K562 (cell line): ENCODE results near the gene RAPGEF5. TPM values are rescaled to one million over a fixed set of nuclear protein-coding genes. Genes with fewer than 3 reads are reported as not detected.

Experiments used
- ATAC-seq: fragments of 200-7000 bp; cut with Tn5 transposase; 3 replicates; pipeline ENCODE4 v1.9.1; 2020; ENCODE audit warnings: moderate library complexity
- BruUV-seq: library from RNA; stranded (reverse); fragments of 400-500 nt; replicated peaks from 2 replicates; lab custom pipeline; 2021; lab: Mats Ljungman, UMichigan
- CTCF ChIA-PET: fragments of 300-600 bp; formaldehyde crosslinking; extraction: SDS; loops from one replicate; lab custom pipeline; 2021; ENCODE audit warnings: low intra/inter-chr PET ratio; lab: Yijun Ruan, JAX
- POLR2A ChIA-PET: fragments of 300-600, 350-650 bp; sonication (Branson Sonifier 250); formaldehyde crosslinking; extraction: SDS; loops from one replicate; lab custom pipeline; 2021; ENCODE audit warnings: antibody characterized with exemption, inconsistent platforms; lab: Yijun Ruan, JAX
- DNase-seq, 4 experiments: peaks; one replicate each; pipeline versions ENCODE4 v3.0.0 to v3.0.0-alpha.2; 2011 to 2018; ENCODE audit warnings: low spot score in 3 of 4, mixed read lengths in 3 of 4; ENCODE audit errors: extremely low read depth in 1 of 4
- FAIRE-seq: peaks from 2 replicates; lab custom pipeline; 2011; peaks lifted over from hg19 to GRCh38; lab: Jason Lieb, UNC
- H2AFZ ChIP-seq: 2 replicates; pipeline ENCODE4 v1.6.0; 2011; ENCODE audit warnings: low read depth, low read length, control low read depth, inconsistent platforms
- H3K27ac ChIP-seq: fragments of 200-600 bp; 3 replicates; pipeline ENCODE4 v1.8.0; 2011; ENCODE audit warnings: low read depth, mild to moderate bottlenecking, control low read depth, inconsistent platforms, low read length, moderate library complexity, mixed read lengths; ENCODE audit errors: extremely low read depth
- H3K27me3 ChIP-seq, 2 experiments: fragments of 300-600 bp in 1 of 2; 2 replicates in 1 of 2; 3 replicates in 1 of 2; pipeline versions ENCODE4 v1.6.0 to v1.8.0; 2011; ENCODE audit warnings: inconsistent platforms in 2 of 2, low read length in 2 of 2, mild to moderate bottlenecking in 1 of 2, mixed read lengths in 1 of 2, moderate library complexity in 1 of 2; ENCODE audit not compliant: control insufficient read depth in 2 of 2, insufficient read depth in 2 of 2
- H3K36me3 ChIP-seq: fragments of 300-600 bp; 3 replicates; pipeline ENCODE4 v1.8.0; 2011; ENCODE audit warnings: mild to moderate bottlenecking, low read length, inconsistent platforms; ENCODE audit not compliant: control insufficient read depth, insufficient read depth
- H3K4me1 ChIP-seq, 2 experiments: fragments of 200-600 bp in 1 of 2; replicated peaks in 1 of 2; 2 replicates in 1 of 2; 3 replicates in 1 of 2; pipeline versions ENCODE4 v1.5.1 to v1.8.0; 2011; ENCODE audit warnings: inconsistent platforms in 2 of 2, low read length in 2 of 2, mild to moderate bottlenecking in 1 of 2, mixed read lengths in 1 of 2, moderate library complexity in 1 of 2; ENCODE audit not compliant: control insufficient read depth in 2 of 2, insufficient read depth in 2 of 2
- H3K4me2 ChIP-seq: 2 replicates; pipeline ENCODE4 v1.6.1; 2011; ENCODE audit warnings: low read length, control low read depth, inconsistent platforms, mixed read lengths; ENCODE audit not compliant: insufficient read depth
- H3K4me3 ChIP-seq: fragments of 200-600 bp; sonication (generic), shearing (Covaris generic); 2 replicates; pipeline ENCODE4 v1.5.1; 2016; ENCODE audit warnings: control low read depth, inconsistent platforms
- H3K79me2 ChIP-seq: fragments of 200-600 bp; 3 replicates; pipeline ENCODE4 v1.8.0; 2011; ENCODE audit warnings: low read length, inconsistent platforms; ENCODE audit not compliant: control insufficient read depth, insufficient read depth
- H3K9ac ChIP-seq, 2 experiments: 2 replicates each; pipeline versions ENCODE4 v1.6.0 to v1.6.1; 2011; ENCODE audit warnings: low read depth in 2 of 2, low read length in 2 of 2, control low read depth in 1 of 2, inconsistent platforms in 1 of 2, mild to moderate bottlenecking in 1 of 2, mixed read lengths in 1 of 2; ENCODE audit not compliant: insufficient read depth in 1 of 2
- H3K9me1 ChIP-seq: one replicate; pipeline ENCODE4 v1.6.0; 2011; ENCODE audit warnings: inconsistent platforms, mild to moderate bottlenecking, low read length, moderate library complexity; ENCODE audit not compliant: control insufficient read depth, insufficient read depth
- H3K9me3 ChIP-seq: replicated peaks from 2 replicates; pipeline ENCODE4 v1.5.1; 2011; ENCODE audit warnings: low read depth, low read length, inconsistent platforms; ENCODE audit not compliant: control insufficient read depth, insufficient read depth
- H4K20me1 ChIP-seq: replicated peaks from 2 replicates; pipeline ENCODE4 v1.6.1; 2011; ENCODE audit warnings: low read length, inconsistent platforms, mixed read lengths; ENCODE audit not compliant: control insufficient read depth, insufficient read depth
- ARNT ChIP-seq, 2 experiments: fragments of 450-650 bp; IDR thresholded peaks; 2 replicates each; pipeline ENCODE4 v1.6.1; 2016; ENCODE audit warnings: mild to moderate bottlenecking in 1 of 2
- ATF4 ChIP-seq: fragments of 450-650 bp; formaldehyde crosslinking; IDR thresholded peaks from 2 replicates; pipeline ENCODE4 v1.4.0; 2022; ENCODE audit warnings: mild to moderate bottlenecking, moderate library complexity
- ETS2 ChIP-seq: IDR thresholded peaks from 2 replicates; pipeline ENCODE4 v1.6.1; 2016; ENCODE audit warnings: borderline replicate concordance, missing genetic modification characterization, mild to moderate bottlenecking, moderate library complexity, missing compliant biosample characterization; ENCODE audit not compliant: poor library complexity, severe bottlenecking
- EWSR1 ChIP-seq: fragments of 450-650 bp; IDR thresholded peaks from 2 replicates; pipeline ENCODE4 v1.6.1; 2018; ENCODE audit warnings: borderline replicate concordance, mild to moderate bottlenecking, low read depth, moderate library complexity; ENCODE audit not compliant: partially characterized antibody
- HDAC6 ChIP-seq: IDR thresholded peaks from 2 replicates; pipeline ENCODE4 v1.6.1; 2012; ENCODE audit warnings: low read depth, mild to moderate bottlenecking, control low read depth, inconsistent platforms, low read length, moderate library complexity
- MIER1 ChIP-seq: fragments of 450-650 bp; IDR thresholded peaks from 2 replicates; pipeline ENCODE4 v1.6.1; 2016; ENCODE audit warnings: antibody characterized with exemption, mild to moderate bottlenecking, low read depth
- NFIX ChIP-seq: fragments of 250-450 bp; sonication (Bioruptor Pico); IDR thresholded peaks from 2 replicates; pipeline ENCODE4 v1.4.0; 2020; ENCODE audit warnings: low read depth, mild to moderate bottlenecking, moderate library complexity
- PHB2 ChIP-seq: fragments of 450-650 bp; IDR thresholded peaks from 2 replicates; pipeline ENCODE4 v1.6.1; 2017; ENCODE audit warnings: low read depth
- RBM25 ChIP-seq: fragments of 200-400 bp; formaldehyde crosslinking; IDR thresholded peaks from 2 replicates; pipeline ENCODE4 v1.6.1; 2018; ENCODE audit warnings: low read length, low read depth, moderate library complexity; ENCODE audit not compliant: severe bottlenecking
- RNF2 ChIP-seq: sonication (generic); IDR thresholded peaks from 2 replicates; pipeline ENCODE4 v1.6.1; 2016
- SMAD3 ChIP-seq: fragments of 450-650 bp; formaldehyde crosslinking; conservative IDR thresholded peaks from 2 replicates; pipeline ENCODE4 v1.4.0; 2020; ENCODE audit warnings: mild to moderate bottlenecking
- SMARCA5 ChIP-seq: fragments of 450-650 bp; IDR thresholded peaks from 2 replicates; pipeline ENCODE4 v1.6.1; 2016
- SMC3 ChIP-seq: conservative IDR thresholded peaks from 2 replicates; pipeline ENCODE4 v1.6.1; 2011; ENCODE audit warnings: low read depth, low read length, improper control_type of control experiment; ENCODE audit not compliant: insufficient read depth
- ZFX ChIP-seq: sonication (generic); formaldehyde crosslinking; IDR thresholded peaks from 2 replicates; pipeline ENCODE4 v1.8.0; 2022; ENCODE audit warnings: mild to moderate bottlenecking, missing genetic modification reagents, moderate library complexity
- ZNF384 ChIP-seq: IDR thresholded peaks from 2 replicates; pipeline ENCODE4 v1.6.1; 2012; ENCODE audit warnings: low read depth, low read length, improper control_type of control experiment
- ZNF740 ChIP-seq, 3 experiments: fragments of 200-800 bp in 1 of 3; sonication (Bioruptor generic) in 1 of 3; sonication (generic) in 1 of 3; formaldehyde crosslinking in 1 of 3; IDR thresholded peaks; 2 replicates each; pipeline versions ENCODE4 v1.6.1 to v1.8.0; 2016 to 2022; ENCODE audit warnings: mild to moderate bottlenecking in 2 of 3, missing compliant biosample characterization in 2 of 3, missing genetic modification characterization in 2 of 3, missing genetic modification reagents in 1 of 3
- ZNF75A ChIP-seq: fragments of 450-650 bp; formaldehyde crosslinking; IDR thresholded peaks from 2 replicates; pipeline ENCODE4 v1.4.0; 2020; ENCODE audit warnings: mild to moderate bottlenecking
- WGBS: fragments of 100-300 bp; shearing (Covaris generic); methylation state at CpG from one replicate; pipeline ENCODE4 v1.1.6; 2016; ENCODE audit warnings: low coverage, mixed read lengths; ENCODE audit not compliant: insufficient coverage; ENCODE audit errors: missing lambda C conversion rate; 5-methylcytosine and 5-hydroxymethylcytosine counted together
- in situ Hi-C: fragments of 300-500 bp; cut with MboI; formaldehyde crosslinking; loops from 4 replicates; pipeline ENCODE4 v1.15.0; 2018; ENCODE audit warnings: inconsistent platforms, mixed read lengths
- intact Hi-C: fragments of 100-400 bp; cut with micrococcal nuclease; formaldehyde crosslinking; loops from 2 replicates; pipeline ENCODE4 v1.14.2; 2022
- polyA plus RNA-seq, 8 experiments: library from polyadenylated mRNA; depleted of rRNA in 4 of 8; stranded (reverse) in 5 of 8; unstranded in 3 of 8; fragments of >200 nt; fragmentation: Nextera tagmentation in 2 of 8; fragmentation: Illumina TruSeq in 1 of 8; extraction: Ambion mirVana in 2 of 8; extraction: Trizol in 1 of 8; gene quantifications; 2 replicates each; pipeline versions ENCODE4 v1.2.1 to v1.2.3, GENCODE V29; 2011 to 2014; ENCODE audit warnings: inconsistent platforms in 1 of 8, missing spikeins in 1 of 8
- total RNA-seq, 7 experiments: library from RNA; depleted of rRNA in 6 of 7; stranded (reverse); fragments of >200 nt in 6 of 7; fragmentation: Illumina TruSeq in 2 of 7; extraction: Trizol in 2 of 7; gene quantifications; 2 replicates each; pipeline versions ENCODE4 v1.2.1 to v1.2.3, GENCODE V29; 2011 to 2021; ENCODE audit warnings: low replicate concordance in 1 of 7
- TF ChIP-seq, protein P1 (sequence below): sonication (generic); formaldehyde crosslinking; IDR thresholded peaks from 2 replicates; pipeline ENCODE4 v1.8.1; 2023; ENCODE audit warnings: mild to moderate bottlenecking, missing genetic modification reagents
- TF ChIP-seq, protein P2 (sequence below): sonication (generic); formaldehyde crosslinking; IDR thresholded peaks from 2 replicates; pipeline ENCODE4 v1.8.1; 2022; ENCODE audit warnings: missing genetic modification reagents

Gene RAPGEF5
- total and polyA plus RNA-seq, 9 of the 15 experiments (the other 6 are each of a cell fraction or from before 2014, with no cell fraction given), result 0.39 to 2.0 (median 1.1) TPM

DNA sequence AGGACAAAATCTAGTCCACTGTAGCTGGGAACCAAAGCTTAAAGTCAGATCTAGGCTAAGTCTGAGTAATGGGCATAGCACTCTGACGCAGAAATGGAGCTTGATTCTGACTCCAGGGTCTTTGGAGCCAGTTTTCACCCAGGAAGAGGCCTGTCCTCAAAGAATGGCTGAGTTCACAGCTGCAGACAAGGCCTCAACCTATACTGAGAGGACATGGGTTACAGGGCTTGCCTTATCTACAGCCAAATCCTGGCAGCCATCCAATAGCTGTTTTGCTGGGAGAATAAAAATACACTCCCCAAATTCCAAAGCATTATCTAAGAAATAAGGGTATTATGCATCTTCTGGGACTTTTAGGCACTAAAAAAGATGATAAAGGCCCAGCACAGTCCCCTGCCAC lies 154.8 kb downstream of the RAPGEF5 start:
- WGBS, result 8% methylated on average over 1 of the region's 1 CpG
- Histone ChIP-seq H3K4me3 (no peak overlapping the region), H3K4me2 (no peak overlapping the region), H3K36me3 (no peaks in the 10 kb centered on the region), H2AFZ (no peak overlapping the region), H3K9me1 (no peaks in the 10 kb centered on the region), H3K27ac (no peak overlapping the region), H3K9ac (no peak overlapping the region), H4K20me1 (no peaks in the 10 kb centered on the region), H3K79me2 (no peaks in the 10 kb centered on the region), H3K27me3 (no peaks in the 10 kb centered on the region), H3K4me1 (no peaks in the 10 kb centered on the region), H3K9me3 (no peaks in the 10 kb centered on the region)
- no TSS peak for BruUV-seq
- peak; percentile 61 for FAIRE-seq
- intact Hi-C loops (no loop called here), in situ Hi-C loops (no loop called here)
- ChIA-PET POLR2A (interaction anchor here (0.9 to 1.0 kb wide), 2 partner anchors 9 to 60 kb away, joined by 3 read pairs; no protein-coding TSS in a partner anchor), CTCF (no interaction called here)
- peak in 2 of 4 experiments; percentile 38 to 43 for DNase-seq
- peak; percentile 57; the same call in 2 of the 3 replicates for ATAC-seq
- TF ChIP-seq, protein P1, sequence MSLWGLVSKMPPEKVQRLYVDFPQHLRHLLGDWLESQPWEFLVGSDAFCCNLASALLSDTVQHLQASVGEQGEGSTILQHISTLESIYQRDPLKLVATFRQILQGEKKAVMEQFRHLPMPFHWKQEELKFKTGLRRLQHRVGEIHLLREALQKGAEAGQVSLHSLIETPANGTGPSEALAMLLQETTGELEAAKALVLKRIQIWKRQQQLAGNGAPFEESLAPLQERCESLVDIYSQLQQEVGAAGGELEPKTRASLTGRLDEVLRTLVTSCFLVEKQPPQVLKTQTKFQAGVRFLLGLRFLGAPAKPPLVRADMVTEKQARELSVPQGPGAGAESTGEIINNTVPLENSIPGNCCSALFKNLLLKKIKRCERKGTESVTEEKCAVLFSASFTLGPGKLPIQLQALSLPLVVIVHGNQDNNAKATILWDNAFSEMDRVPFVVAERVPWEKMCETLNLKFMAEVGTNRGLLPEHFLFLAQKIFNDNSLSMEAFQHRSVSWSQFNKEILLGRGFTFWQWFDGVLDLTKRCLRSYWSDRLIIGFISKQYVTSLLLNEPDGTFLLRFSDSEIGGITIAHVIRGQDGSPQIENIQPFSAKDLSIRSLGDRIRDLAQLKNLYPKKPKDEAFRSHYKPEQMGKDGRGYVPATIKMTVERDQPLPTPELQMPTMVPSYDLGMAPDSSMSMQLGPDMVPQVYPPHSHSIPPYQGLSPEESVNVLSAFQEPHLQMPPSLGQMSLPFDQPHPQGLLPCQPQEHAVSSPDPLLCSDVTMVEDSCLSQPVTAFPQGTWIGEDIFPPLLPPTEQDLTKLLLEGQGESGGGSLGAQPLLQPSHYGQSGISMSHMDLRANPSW (CRISPR knock-in tag), result no peak
- TF ChIP-seq PHB2 (no peak), NFIX (CRISPR knock-in tag) (peak; percentile 51; the same call in 1 of the 2 replicates), ZNF384 (no peak), ETS2 (tag) (no peak), EWSR1 (no peak), ATF4 (CRISPR knock-in tag) (no peak), MIER1 (no peak), SMARCA5 (no peak), SMAD3 (CRISPR knock-in tag) (no peak), RNF2 (no peak), ZNF75A (CRISPR knock-in tag) (no peak), RBM25 (no peak), ZFX (CRISPR knock-in tag) (peak; percentile 82), HDAC6 (no peak), ZNF740 (CRISPR knock-in tag; IDR thresholded peaks at IDR 0.05) (no peak), ZNF740 (tag; IDR thresholded peaks at IDR 0.05) (no peak), SMC3 (no peak), ARNT (IDR thresholded peaks at IDR 0.05) (no peak)
- TF ChIP-seq, protein P2, sequence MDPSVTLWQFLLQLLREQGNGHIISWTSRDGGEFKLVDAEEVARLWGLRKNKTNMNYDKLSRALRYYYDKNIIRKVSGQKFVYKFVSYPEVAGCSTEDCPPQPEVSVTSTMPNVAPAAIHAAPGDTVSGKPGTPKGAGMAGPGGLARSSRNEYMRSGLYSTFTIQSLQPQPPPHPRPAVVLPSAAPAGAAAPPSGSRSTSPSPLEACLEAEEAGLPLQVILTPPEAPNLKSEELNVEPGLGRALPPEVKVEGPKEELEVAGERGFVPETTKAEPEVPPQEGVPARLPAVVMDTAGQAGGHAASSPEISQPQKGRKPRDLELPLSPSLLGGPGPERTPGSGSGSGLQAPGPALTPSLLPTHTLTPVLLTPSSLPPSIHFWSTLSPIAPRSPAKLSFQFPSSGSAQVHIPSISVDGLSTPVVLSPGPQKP (CRISPR knock-in tag), result no peak
